Omental fat pad (tissue), 4 donors: ENCODE data around the gene PRKD3. TPM values are rescaled to one million over a fixed set of nuclear protein-coding genes. Genes with fewer than 3 reads are reported as not detected.

Experiments
- ATAC-seq: fragments of 150-250 bp; one replicate; pipeline ENCODE4 v1.9.1; 2016; ENCODE audit warnings: mild to moderate bottlenecking, moderate library complexity; ENCODE audit not compliant: low FRiP score
- DNase-seq: peaks from one replicate; pipeline ENCODE4 v3.0.0-alpha.2; 2019; ENCODE audit warnings: low spot score
- total RNA-seq, 4 donors: library from RNA; depleted of rRNA; stranded (reverse); fragments of >200 nt; gene quantifications; one replicate each; pipeline ENCODE4 v1.1.0, GENCODE V29; 2016
- TF ChIP-seq, protein P1 (sequence below), 3 donors: fragments of 450-650 bp; IDR thresholded peaks; one replicate each; pipeline ENCODE4 v1.5.1; 2016 to 2017; ENCODE audit warnings: antibody characterized with exemption in 3 of 3, mild to moderate bottlenecking in 3 of 3, moderate library complexity in 2 of 3

PRKD3 gene
- total RNA-seq, 4 donors from 2014 or later = 26.4 to 68.3 (median 42.3) TPM

DNA sequence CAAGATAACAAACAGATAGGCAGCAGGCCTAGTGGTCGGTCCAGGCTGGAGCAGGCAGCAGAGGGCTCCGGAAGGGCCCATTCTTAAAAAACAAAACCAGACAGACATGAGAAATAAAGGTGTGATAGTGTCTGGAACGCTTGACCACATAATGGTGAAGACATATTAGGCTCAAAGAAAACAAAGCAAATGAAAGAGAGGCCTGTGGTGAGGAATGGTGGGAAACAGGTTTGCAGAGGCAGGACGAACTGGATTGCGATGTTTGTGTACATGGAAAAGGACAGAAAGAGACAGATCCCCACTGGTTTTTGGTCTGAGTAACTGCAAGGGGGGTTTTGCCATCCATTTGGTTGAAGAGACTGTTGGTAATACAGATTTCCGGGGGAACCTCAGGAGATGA lies 39.7 kb upstream of the PRKD3 start:
- ATAC-seq (no peak), DNase-seq (no peak)
- TF ChIP-seq, protein P1, sequence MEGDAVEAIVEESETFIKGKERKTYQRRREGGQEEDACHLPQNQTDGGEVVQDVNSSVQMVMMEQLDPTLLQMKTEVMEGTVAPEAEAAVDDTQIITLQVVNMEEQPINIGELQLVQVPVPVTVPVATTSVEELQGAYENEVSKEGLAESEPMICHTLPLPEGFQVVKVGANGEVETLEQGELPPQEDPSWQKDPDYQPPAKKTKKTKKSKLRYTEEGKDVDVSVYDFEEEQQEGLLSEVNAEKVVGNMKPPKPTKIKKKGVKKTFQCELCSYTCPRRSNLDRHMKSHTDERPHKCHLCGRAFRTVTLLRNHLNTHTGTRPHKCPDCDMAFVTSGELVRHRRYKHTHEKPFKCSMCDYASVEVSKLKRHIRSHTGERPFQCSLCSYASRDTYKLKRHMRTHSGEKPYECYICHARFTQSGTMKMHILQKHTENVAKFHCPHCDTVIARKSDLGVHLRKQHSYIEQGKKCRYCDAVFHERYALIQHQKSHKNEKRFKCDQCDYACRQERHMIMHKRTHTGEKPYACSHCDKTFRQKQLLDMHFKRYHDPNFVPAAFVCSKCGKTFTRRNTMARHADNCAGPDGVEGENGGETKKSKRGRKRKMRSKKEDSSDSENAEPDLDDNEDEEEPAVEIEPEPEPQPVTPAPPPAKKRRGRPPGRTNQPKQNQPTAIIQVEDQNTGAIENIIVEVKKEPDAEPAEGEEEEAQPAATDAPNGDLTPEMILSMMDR (IDR thresholded peaks at IDR 0.05) = no peak

DNA sequence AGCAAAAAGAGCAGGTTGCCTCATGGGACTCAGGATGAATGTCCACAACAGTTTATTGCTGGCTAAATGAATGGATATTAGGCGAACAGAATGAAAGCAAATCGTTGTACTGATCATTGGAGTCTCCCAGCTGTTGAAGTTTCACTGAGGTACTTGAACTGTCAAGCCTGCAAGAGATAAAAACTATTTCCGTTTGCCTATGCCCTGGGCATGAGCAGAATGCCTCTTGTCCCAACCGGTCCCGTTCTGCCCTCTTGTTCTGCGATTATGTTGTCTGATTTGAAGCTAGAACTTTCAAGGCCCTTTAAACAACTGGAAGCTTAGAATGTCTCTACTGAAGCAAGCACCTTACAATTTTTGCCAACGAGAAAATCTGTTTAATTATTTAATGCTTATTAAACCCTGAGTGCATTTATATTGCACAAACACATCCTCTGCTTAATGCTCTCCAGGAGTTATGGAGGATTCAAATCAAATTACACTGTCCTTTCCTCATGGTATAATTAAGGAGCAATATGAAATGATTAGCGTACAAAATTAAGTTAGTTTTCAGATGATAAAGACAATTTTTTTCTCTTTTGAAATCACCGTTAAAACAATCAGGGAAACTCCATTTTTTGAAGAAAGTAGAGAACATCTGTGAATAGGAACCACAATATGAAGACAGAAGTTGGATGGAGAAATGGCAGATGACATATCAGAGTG lies 37.5 kb upstream of the PRKD3 start:
- TF ChIP-seq, protein P1 (IDR thresholded peaks at IDR 0.05) = no peak
- DNase-seq (no peak), ATAC-seq (no peak)

DNA sequence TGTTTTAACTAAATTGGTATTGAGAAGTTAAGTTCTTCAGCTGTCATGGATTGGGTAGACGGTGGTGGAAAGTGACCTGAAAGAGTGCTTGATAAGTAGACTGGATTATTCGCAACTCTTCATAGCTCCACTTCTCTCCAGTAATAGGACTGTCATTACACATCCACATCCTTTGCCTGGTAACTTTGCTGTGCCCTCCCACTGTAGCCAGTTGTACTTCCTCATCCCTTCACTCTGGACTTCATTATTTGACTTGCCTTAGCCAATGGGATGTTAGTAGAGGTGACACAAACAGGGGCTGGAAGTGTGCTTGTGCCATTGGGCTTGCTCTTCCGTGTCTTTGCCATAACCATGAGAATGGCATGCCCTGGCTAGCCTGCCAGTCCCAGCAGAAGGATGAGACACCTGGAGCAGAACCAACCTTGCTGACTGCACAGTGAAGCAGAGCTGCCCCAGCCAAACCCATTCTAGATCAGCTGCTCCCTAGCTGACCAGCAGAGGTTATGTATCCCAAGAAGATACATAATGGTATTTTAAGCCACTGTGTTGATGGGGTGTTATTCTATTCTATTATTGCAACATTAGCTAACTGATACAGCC lies 36.7 kb upstream of the PRKD3 start:
- no peak for DNase-seq
- no peak for ATAC-seq

DNA sequence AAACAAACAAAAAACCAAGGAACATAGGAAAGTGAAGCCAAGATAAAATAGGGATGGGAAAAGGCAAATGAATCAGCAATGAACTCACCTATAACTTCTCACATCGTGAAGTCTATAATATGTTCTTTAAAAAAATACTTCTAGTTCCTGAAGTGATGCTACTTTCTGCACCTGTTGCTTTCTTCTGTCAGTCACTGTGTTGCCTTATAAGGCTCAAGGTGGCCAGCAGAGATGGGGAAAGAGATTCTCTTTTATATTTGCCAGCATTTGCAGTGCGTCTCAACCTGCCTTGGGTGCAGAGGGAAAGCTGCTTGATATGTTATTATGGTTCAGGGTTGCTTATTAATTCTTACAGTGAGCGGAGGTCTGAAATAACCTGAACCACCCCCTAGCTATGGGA lies 33.8 kb upstream of the PRKD3 start:
- DNase-seq (no peak), ATAC-seq (no peak)
- TF ChIP-seq, protein P1 (IDR thresholded peaks at IDR 0.05) = no peak

More for the DNA sequence above, 36.7 kb upstream of the PRKD3 start:
- TF ChIP-seq, protein P1 (IDR thresholded peaks at IDR 0.05) = no peak

DNA sequence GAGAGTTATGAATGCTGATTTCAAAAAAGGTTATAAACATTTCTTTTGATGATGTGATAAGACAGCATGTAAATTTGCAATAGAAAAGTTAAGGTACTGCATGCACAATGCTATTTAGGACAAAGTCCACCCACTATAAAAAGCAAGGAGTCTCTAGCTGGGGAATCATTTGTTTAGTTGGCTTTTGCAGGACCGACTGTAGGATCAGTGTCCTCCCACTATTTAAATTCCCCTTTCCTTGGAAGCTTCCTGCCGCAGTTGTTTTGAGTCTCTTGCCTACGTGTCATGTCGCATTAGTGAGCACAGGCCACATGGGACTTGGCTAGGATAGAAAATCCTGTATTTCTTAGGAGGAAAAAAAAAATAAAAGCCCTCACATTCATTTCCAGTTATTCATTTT lies 32.9 kb upstream of the PRKD3 start:
- ATAC-seq (no peak), DNase-seq (no peak)
- TF ChIP-seq, protein P1 (IDR thresholded peaks at IDR 0.05) = no peak

DNA sequence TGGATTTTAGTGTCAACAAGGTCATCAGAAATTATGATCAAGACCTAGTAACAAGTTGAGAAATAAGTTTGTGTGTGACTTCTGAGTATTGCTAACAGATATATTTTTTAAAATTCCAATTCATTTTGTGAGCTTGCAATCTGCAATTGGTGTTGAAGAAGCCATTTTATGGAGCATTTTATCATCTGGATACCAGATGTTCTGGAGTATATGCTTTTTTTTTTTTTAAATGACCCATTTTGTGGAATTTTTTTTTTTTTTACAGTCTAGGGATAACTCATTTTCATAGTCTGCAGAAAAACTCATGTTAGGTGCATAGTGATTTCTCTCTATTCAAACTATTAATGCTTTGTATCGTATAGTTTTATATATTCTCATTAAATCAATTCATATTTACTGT lies 32.4 kb upstream of the PRKD3 start:
- TF ChIP-seq, protein P1 (IDR thresholded peaks at IDR 0.05) = no peak
- DNase-seq (no peak), ATAC-seq (no peak)

DNA sequence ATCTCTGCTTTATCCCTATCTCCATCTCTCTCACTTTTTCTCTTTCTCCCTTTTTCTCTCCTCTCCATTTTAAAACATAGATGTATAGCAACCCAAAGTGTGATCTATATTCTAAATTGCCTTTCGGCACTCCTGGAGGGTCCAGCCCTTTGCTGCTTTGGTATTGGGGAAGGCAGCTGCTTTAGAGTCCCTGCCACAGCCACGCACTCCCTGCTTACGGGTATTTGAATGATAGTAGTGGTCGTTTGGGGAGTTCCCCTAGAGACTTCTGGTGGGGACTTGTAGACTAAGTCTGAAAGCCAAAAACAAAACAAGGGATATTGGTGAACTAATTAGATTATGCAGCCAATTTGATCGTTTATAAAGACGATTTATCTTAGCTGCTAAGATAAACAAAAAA lies 31.7 kb upstream of the PRKD3 start:
- ATAC-seq = no peak

More for the DNA sequence above, 31.7 kb upstream of the PRKD3 start:
- TF ChIP-seq, protein P1 (IDR thresholded peaks at IDR 0.05) = no peak
- DNase-seq = no peak
